GM19099 (cell line): Measurements from ENCODE around the gene CDY1B.
"Not testable (repeated sequence)": the region's sequence is repeated elsewhere in the genome, so short reads cannot be mapped to it uniquely, and the experiment has no call there.

Experiments used
- POLR2A ChIP-seq: IDR thresholded peaks from 3 replicates; pipeline ENCODE4 v1.6.1; 2011; ENCODE audit warnings: low read depth; ENCODE audit not compliant: insufficient read length; ENCODE audit errors: extremely low read depth

Gene CDY1B

GRCh38 chrY:24047919-24048318, at the start of gene CDY1B:
TSS of gene CDY1B (minus strand) at chrY:24048019. CDS start at chrY:24047688, 331 bp downstream.
- TF ChIP-seq POLR2A, result not testable (repeated sequence)
